Ovary (tissue), 9 donors: ENCODE measurements around the gene OTULIN. TPM values are rescaled to one million over a fixed set of nuclear protein-coding genes. Genes with fewer than 3 reads are reported as not detected.

Experiments used
- DNase-seq, 5 donors: peaks; one replicate each; pipeline ENCODE4 v3.0.0-alpha.2; 2019 to 2020
- H3K27ac ChIP-seq, 2 donors: fragments of 200-600 bp; one replicate each; pipeline versions ENCODE4 v1.5.1 to v1.8.0; 2019 to 2022
- H3K27me3 ChIP-seq: fragments of 200-600 bp; one replicate; pipeline ENCODE4 v1.8.0; 2022
- H3K36me3 ChIP-seq: fragments of 200-600 bp; sonication (generic); one replicate; pipeline ENCODE4 v1.5.1; 2019
- H3K4me1 ChIP-seq: one replicate; pipeline ENCODE4 v1.8.1; 2013; ENCODE audit warnings: mild to moderate bottlenecking, moderate library complexity; ENCODE audit not compliant: insufficient read depth
- H3K4me3 ChIP-seq: fragments of 200-600 bp; sonication (generic); one replicate; pipeline ENCODE4 v1.5.1; 2017
- H3K9me3 ChIP-seq, 2 donors: fragments of 200-600 bp in 1 of 2; sonication (generic) in 1 of 2; one replicate each; pipeline versions ENCODE4 v1.5.1 to v1.8.1; 2013 to 2019; ENCODE audit warnings: mild to moderate bottlenecking in 1 of 2, moderate library complexity in 1 of 2
- EP300 ChIP-seq: sonication (generic); formaldehyde crosslinking; IDR thresholded peaks from one replicate; pipeline ENCODE4 v1.6.1; 2017; ENCODE audit warnings: antibody characterized with exemption
- POLR2A ChIP-seq: fragments of 450-650 bp; IDR thresholded peaks from one replicate; pipeline ENCODE4 v1.6.1; 2017; ENCODE audit warnings: antibody characterized with exemption, mild to moderate bottlenecking, moderate library complexity
- WGBS, 3 donors: extraction: QIAGEN DNeasy Blood & Tissue Kit in 1 of 3; methylation state at CpG; one replicate each; pipeline versions ENCODE4 v1.1.5 to v1.1.7; 2013 to 2017; 5-methylcytosine and 5-hydroxymethylcytosine counted together
- intact Hi-C, 4 donors: fragments of 100-400 bp; cut with DNase I; formaldehyde crosslinking; loops; one replicate each; pipeline versions ENCODE4 v1.11.0 to v1.15.1; 2022 to 2023
- polyA plus RNA-seq, 2 donors: library from polyadenylated mRNA; stranded (reverse); fragments of 200-250 nt in 1 of 2; fragments of 350-450 nt in 1 of 2; fragmentation: Illumina TruSeq in 1 of 2; extraction: RNeasy Lipid Tissue Mini Kit (QIAGEN cat#74804) in 1 of 2; gene quantifications; one replicate each; pipeline ENCODE4 v1.2.3, GENCODE V29; 2013 to 2014
- total RNA-seq, 7 donors: library from RNA; depleted of rRNA in 2 of 7; stranded (reverse); fragments of >200 nt in 2 of 7; fragmentation: NEBNext Ultra II Directional in 3 of 7; extraction: Animal tissue kit (Norgen Biotek cat#: 25700) in 3 of 7; gene quantifications; one replicate each; pipeline versions ENCODE4 v1.1.0 to v1.2.4, GENCODE V29; 2016 to 2023
- TF ChIP-seq, protein P1 (sequence below), 3 donors: fragments of 450-650 bp in 2 of 3; fragments of 200-600 bp in 1 of 3; IDR thresholded peaks; one replicate each; pipeline versions ENCODE4 v1.5.1 to v1.8.0; 2016 to 2022; ENCODE audit warnings: antibody characterized with exemption in 3 of 3, mild to moderate bottlenecking in 1 of 3
- donor health status: DM: no; HTN: no; CAD: no; lungs with moderate emphysema.
- donor health status: DM: no; HTN: no; CAD: no.
- donor health status: Bipolar disorder and iron deficiency.
- donor health status: DM: yes; HTN: yes; CAD: no.
- donor health status: DM: no; HTN: no; CAD: no.
- donor health status: DM: yes; HTN: yes; CAD: no.

OTULIN gene
- total and polyA plus RNA-seq, 9 donors: 4.1 to 29.3 (median 23.3) TPM

DNA sequence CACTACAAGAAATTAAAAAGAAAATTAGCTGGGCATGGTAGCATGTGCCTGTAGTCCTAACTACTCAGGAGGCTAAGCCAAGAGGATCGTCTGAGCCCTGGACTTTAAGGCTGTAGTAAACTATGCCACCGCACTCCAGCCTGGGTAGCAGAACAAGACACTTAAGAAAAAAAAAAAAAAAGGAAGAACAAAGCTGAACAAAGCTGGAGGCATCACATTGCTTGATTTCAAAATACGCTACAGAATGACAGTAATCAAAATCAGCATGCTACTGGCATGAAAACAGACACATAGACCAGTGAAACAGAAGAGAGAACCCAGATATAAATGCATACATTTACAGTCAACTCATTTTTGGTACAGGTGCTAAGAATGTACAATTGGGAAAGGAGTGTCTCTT is 14.5 kb upstream of the OTULIN start:
- Histone ChIP-seq H3K4me3 (no peak overlapping the region), H3K4me1 (no peaks in the 10 kb centered on the region), H3K36me3 (no peaks in the 10 kb centered on the region), H3K27ac (no peak overlapping the region), H3K27me3 (no peaks in the 10 kb centered on the region), H3K9me3 (no peaks in the 10 kb centered on the region)
- no peak for DNase-seq
- WGBS, 3 donors: 77 to 84% (median 83%) methylated on average over 3 of the region's 3 CpGs
- TF ChIP-seq EP300: no peak
- no peak for TF ChIP-seq POLR2A
- TF ChIP-seq, protein P1, sequence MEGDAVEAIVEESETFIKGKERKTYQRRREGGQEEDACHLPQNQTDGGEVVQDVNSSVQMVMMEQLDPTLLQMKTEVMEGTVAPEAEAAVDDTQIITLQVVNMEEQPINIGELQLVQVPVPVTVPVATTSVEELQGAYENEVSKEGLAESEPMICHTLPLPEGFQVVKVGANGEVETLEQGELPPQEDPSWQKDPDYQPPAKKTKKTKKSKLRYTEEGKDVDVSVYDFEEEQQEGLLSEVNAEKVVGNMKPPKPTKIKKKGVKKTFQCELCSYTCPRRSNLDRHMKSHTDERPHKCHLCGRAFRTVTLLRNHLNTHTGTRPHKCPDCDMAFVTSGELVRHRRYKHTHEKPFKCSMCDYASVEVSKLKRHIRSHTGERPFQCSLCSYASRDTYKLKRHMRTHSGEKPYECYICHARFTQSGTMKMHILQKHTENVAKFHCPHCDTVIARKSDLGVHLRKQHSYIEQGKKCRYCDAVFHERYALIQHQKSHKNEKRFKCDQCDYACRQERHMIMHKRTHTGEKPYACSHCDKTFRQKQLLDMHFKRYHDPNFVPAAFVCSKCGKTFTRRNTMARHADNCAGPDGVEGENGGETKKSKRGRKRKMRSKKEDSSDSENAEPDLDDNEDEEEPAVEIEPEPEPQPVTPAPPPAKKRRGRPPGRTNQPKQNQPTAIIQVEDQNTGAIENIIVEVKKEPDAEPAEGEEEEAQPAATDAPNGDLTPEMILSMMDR (IDR thresholded peaks at IDR 0.05): no peak
- intact Hi-C loops: no loop called here

DNA sequence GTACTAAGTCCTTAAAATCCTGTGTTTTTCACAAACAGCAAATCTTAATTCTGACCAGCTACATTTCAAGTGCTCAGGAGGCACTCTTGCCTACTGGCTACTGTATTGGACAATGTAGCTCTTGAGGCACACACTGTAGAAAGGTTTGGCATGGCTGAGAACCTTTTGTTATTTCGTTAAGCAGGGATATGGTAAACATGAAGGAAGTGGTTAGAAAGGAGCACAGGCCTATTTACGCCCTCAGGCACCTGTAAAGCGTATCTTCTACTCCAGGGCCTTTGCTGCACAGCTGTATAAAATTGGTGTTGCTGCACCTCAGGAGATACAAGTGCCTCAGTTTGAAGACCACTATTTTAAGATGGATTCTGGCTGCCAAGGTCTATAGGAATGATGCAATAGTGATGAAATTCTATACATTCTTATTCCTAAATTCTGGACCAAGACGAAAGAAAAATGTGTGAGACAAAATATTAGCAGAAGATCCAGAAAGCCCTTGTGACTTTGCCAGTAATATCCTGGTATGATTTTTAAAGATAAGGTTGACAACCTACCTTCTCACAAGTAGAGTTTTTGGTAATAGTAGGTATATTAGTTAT is 9.3 kb upstream of the OTULIN start:
- H3K4me1 ChIP-seq: no peaks in the 10 kb centered on the region
- H3K27ac ChIP-seq: no peak overlapping the region
- H3K36me3 ChIP-seq: no peaks in the 10 kb centered on the region
- no peaks in the 10 kb centered on the region for H3K27me3 ChIP-seq
- TF ChIP-seq POLR2A: no peak
- TF ChIP-seq, protein P1 (IDR thresholded peaks at IDR 0.05): no peak
- no peak for TF ChIP-seq EP300
- 61 to 64% (median 63%) methylated on average over 4 of the region's 4 CpGs for WGBS, 3 donors
- no peaks in the 10 kb centered on the region for H3K9me3 ChIP-seq
- DNase-seq: no peak
- H3K4me3 ChIP-seq: no peak overlapping the region
- intact Hi-C loops: no loop called here

DNA sequence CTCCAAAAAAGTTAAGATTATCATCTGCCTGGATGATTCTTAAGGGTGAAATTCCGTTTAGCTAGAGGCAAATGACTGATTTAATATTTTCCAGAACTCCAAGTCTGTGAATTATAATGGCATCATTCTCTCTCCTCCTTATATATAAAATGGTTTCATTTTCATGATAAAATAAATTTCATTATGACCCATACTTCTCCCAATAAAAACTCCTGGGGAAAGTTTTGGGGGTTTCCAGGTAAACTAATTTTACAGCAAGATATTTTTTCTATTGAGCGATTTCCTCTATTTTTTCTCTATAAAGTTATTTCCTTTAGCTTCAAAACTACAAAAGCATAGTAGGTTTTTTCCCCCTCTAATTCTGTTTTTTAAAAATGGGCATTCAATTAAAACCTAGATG is 7.6 kb upstream of the OTULIN start:
- Histone ChIP-seq H3K9me3 (no peaks in the 10 kb centered on the region), H3K27me3 (no peaks in the 10 kb centered on the region), H3K4me3 (no peak overlapping the region), H3K27ac (no peak overlapping the region), H3K4me1 (no peaks in the 10 kb centered on the region), H3K36me3 (no peaks in the 10 kb centered on the region)
- no peak for DNase-seq
- 45 to 46% (median 46%) methylated on average over 2 of the region's 2 CpGs for whole genome bisulfite sequencing, 3 donors
- TF ChIP-seq, protein P1 (IDR thresholded peaks at IDR 0.05): no peak
- no peak for TF ChIP-seq POLR2A
- no peak for TF ChIP-seq EP300
- intact Hi-C loops: no loop called here

DNA sequence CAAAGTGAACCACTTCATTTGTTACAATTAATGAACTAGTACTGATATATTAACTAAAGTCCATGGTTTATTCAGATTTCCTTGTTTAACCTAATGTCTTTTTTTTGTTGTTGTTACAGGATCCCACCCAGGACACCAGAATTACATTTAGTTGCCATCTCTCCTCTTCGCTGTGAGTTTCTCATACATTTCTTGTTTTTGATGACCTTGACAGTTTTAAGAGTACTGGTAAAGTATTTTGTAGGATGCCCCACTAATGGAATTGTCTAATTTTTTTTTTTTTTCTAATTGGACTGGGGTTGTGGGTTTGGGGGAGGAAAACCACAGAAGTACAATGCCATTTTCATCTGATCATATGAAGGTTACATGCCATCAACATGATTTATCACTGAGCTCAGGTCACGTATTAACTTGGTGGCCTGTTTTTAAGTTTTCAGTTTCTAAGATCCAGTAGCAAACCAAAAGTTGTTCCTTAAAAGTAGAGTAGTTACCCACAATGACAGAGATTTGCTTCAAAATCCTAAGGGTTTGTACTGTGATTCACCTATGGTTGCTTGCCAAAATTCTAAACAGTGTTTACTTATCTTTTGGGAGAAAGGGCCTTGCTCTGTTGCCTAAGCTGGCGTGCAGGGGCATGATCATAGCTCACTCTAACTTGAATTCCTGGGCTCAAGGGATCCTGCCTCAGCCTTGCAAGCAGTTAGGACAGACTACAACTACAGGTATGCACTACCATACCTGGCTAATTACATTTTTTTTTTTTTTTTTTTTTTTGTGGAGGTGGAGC is 4.5 kb upstream of the OTULIN start:
- Histone ChIP-seq H3K9me3 (no peaks in the 10 kb centered on the region), H3K27me3 (no peaks in the 10 kb centered on the region), H3K4me1 (peaks cover 2% of the 10 kb centered on the region), H3K36me3 (no peaks in the 10 kb centered on the region), H3K4me3 (no peak overlapping the region), H3K27ac (no peak overlapping the region)
- WGBS, 3 donors: 78 to 88% (median 80%) methylated on average over 3 of the region's 3 CpGs
- no peak for DNase-seq
- no peak for TF ChIP-seq POLR2A
- intact Hi-C loops: no loop called here

DNA sequence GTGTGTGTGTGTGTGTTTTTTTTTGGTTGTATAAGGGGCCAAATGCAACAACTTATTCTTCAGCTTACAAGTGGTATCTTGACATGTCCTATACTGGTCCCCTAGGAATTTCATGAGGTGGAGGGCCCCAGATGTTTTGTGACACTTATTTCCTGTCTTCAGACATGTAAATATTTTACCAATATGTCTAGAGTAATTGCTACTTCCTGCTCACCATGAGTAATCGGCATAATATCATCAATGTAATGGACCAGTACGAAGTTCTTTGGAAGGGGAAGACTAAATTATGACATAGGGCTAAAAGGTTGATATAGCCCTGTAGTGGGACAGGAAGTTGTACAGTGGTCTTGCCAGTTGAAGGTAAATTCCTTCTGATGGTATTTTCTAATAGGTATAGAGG is 3.7 kb upstream of the OTULIN start:
- H3K36me3 ChIP-seq: no peaks in the 10 kb centered on the region
- peaks cover 2% of the 10 kb centered on the region for H3K4me1 ChIP-seq
- TF ChIP-seq, protein P1 (IDR thresholded peaks at IDR 0.05): no peak
- TF ChIP-seq POLR2A (no peak), EP300 (no peak)
- intact Hi-C loops: no loop called here
- no peak overlapping the region for H3K27ac ChIP-seq
- H3K27me3 ChIP-seq: no peaks in the 10 kb centered on the region
- DNase-seq: no peak
- no peaks in the 10 kb centered on the region for H3K9me3 ChIP-seq
- WGBS, 3 donors: 83 to 91% (median 86%) methylated on average over 2 of the region's 2 CpGs
- H3K4me3 ChIP-seq: no peak overlapping the region
